ENCODE results near the gene RASGRP3. TPM values are rescaled to one million over a fixed set of nuclear protein-coding genes. Genes with fewer than 3 reads are reported as not detected.

The RASGRP3 gene
- total RNA-seq, 1 experiment from 2014 or later = 41.5 TPM

DNA sequence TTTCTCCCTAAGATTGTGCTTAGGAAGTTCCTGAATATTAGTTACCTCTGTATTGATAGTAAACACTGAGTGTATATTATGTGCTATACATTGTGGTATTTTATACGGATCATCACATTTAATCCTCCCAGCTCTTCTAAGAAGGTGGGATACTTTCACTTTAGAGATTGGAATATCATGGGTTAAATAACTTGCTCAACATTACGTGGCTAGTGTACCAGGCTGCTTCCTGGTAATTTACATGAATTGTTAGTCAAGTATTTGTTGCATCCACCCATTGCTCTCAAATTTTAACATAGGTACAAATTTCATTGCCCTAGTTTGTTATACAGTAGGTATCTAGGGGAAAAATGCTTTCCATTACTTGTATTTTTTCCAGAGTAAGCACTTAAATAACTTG lies 101.2 kb downstream of the RASGRP3 start:
- DNase-seq (ENCODE audit: low spot score) = peak; percentile 16

DNA sequence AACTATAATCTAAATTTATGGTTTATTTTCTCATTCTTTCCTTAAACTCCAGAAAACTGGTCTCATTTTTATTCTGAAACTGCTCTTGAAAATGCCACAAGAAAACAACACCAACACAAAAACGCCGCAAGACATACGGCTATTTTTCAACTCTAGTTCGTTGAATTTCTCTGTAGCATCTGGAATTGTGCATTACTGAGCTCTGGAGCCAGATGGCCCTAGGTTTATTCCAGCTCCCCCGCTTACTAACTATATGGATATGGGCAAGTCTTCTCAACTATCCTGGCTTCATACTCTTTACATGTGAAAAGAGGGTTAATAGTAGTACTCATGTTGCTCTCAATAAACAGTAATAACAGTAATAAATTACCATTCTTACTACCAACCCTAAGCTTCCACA lies 102.8 kb downstream of the RASGRP3 start:
- DNase-seq (ENCODE audit: low spot score) = no peak

DNA sequence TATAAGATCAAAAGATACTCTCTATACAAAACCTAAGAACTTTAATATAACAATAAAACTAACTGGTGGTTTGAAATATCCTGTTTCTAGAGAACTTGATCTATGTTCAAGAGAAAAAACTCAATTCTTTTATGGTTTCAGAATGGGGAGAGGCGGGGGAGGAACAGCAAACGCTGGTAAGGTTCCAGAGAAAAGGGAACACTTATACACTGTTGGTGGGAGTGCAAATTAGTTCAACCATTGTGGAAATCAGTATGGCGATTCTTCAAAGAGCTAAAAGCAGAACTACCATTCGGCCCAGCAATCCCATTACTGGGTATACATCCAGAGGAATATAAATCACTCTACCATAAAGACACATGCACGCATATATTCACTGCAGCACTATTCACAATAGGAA lies 105.4 kb downstream of the RASGRP3 start:
- DNase-seq (ENCODE audit: low spot score) = no peak

DNA sequence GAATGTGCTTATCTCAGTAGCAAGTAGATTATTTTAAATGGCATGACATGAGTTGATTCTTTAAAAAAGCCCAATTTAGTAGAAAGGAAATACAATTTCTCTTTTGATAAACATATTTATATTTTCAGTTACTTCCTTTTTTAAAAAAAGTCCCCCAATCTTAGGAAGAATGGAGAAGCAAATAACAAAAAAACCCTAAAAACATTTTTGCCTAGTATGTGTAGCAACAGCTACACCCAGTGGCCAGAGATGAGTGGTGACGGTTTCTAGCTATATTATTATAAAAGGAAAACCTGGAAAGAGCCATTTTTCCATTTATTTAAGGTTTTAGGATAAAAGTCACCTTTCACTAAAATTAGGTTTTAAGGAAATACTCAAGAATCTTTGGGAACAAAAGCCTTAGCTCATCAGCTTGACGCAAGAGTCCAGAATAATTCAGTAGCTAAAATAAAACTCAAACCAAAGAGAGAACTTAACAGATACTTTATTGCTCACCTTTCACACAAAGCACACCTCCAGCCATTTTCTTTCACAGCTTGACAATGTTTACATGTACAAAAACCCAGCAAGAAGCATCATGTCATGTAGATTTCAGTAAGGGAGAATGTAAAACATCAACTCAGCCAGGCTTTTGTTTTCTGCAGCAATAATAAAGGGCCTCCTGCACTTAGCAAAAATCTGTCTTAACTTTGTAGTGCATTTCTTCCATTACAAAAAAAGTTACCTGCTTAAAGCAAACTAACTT lies 106.9 kb downstream of the RASGRP3 start:
- DNase-seq (ENCODE audit: low spot score) = peak; percentile 17

DNA sequence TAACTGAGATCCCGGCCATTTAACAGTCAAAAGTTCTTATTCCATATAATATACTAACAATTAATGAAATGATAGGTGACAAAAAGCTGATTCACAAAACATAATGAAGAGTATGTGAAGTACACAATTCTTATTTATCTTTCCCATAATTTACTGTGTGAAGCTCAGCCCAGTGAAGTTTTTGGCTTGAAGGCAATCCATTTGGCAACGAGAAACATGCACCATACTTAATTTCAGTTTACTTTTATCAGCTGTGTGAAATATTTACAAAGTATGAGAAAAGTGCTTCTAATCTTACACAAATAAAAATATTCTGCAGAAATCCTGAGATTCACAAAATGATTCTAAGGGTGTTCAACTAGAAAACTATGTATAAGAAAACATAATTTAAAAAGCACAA lies 110.3 kb downstream of the RASGRP3 start:
- no peak for DNase-seq (ENCODE audit: low spot score)

DNA sequence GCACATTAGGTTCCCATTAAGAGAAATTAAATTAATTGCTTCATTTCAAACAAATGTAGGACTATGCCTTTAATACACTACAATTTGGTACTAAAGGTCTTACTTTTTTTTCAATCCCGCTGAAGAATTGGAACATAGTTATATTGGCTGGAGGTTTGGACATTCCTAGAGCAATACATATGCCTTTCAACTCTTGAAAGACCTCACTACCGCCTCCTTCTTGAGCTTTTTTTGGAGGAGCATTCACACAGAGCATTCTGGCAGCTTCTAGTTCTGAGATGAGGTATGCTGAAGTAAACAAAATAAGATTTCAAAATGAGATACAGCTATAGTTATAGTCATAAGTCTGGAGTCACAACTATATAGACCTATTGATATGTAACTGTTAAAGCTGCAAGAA lies 111.8 kb downstream of the RASGRP3 start:
- no peak for DNase-seq (ENCODE audit: low spot score)

DNA sequence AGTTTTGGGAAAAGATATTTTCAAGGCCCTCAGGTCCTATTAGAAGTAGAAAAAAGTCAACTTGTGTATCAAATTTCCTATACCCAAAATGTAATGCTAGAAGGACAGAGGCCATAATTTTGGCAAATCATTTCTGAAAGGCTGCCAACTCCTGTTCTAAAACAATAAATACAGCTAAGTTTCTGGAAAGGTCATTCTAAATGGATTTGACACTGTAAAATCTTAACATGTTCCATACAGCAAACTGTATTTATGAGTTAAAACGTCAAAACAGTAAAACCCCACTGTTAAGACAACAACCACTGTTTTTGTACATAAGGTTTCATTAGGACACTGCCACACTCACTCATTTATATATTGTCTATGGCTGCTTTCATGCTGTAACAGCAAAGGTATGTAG lies 113.0 kb downstream of the RASGRP3 start:
- no peak for DNase-seq (ENCODE audit: low spot score)

DNA sequence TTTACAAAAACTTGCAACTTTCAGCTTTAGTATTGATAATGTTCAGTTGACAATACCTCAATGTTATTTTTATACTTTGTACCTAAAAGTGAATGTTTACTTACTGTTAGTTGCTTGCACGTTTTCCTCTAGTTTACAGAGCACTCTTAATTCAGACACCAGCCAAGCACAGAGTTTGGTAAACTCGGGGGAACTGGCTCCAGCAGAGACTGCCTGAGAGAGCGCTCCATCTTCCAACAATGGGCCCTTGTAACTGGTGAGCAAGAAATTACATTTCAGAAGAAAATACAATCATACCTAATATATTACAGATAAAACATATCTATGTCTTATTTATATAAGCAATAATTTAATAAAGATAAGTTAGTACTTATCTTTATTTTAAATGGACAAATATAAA lies 118.9 kb downstream of the RASGRP3 start:
- DNase-seq (ENCODE audit: low spot score) = no peak

DNA sequence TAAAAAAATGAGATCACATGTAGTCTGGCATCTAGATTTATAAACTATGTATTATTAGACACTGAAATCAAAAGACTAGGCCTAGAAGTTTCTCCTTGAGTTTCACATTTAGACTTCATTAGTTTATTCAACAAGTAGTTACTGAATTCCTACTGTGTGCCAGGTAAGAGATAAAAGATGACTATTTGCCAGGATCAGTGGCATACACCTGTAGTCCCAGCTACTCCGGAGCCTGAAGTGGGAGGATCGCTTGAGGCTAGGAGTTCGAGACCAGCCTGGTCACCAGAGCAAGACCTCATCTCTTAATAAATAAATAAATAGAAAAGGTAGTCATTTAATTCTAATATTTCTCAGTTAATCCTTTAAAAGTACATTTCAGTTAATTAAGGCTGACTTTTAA lies 120.6 kb downstream of the RASGRP3 start:
- DNase-seq (ENCODE audit: low spot score) = no peak

DNA sequence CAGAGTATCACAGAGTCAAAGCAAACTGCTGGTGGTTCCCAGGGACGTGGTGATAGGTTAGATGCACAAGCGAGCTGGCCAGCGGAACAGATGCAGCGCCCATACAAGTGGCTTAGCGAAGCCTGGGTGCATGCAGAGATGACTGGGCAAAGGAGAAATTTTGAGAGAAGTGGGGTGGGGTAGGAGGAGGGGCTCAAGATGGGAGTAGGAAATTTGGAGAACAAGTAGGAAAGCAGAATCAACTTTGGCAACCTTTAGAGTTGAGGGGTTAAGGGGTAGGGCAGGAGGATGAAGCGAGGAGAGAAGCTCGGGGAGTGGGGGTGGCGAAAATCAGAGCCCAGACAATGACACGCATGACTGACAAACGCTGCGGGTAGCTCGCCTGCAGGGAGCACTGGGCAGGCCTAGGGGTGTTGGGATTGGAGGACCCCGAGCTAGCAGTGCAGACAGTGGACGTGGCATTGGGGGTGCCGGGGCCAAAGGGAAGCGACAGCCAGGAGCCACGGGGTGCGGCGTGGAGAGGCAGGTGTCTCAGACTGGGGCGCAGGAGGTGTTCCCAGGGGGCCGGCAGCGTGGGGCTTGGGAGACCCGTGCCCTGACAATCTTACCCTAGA lies 122.2 kb downstream of the RASGRP3 start:
- DNase-seq (ENCODE audit: low spot score) = peak; percentile 35

DNA sequence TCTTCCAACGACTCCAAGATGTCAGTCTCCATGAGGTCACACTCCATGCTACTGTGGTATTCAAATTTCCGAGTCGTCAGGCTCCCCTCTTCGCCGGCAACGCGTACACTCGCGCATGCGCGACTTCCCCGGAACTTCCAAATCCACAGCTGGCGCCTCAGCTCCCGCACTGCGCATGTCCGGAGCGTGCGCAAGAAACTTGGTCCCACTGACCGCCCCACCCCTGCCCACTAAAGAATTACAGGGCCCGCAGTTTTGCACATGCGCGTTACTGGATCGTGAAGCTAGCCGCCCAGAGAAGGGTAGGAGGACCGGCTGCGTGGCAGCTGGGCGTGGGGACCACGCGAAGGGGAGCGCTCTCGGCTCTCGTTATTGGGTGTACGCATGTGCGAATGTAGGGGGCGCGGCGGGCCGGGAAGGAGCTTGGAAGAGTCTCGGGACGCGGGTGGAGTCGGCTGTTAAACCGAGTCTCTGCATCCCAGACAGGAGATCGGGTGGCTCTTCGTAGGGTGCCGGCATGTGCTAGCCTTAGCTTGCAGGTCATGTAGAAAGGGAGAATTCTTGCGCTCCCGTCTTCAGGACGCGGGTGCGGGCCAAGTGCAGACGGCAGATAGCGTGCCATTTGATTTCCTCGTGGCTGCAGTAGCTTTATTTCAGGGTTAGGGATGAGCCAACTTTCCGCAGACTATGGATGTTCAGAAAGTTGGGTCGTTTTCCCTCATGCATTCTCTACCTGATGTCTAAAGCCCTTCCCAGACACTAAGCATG lies 122.9 kb downstream of the RASGRP3 start, which contains the start of gene FAM98A:
Gene FAM98A (minus strand): TSS at position 125 of the 768 bp plus-strand sequence. CDS start 78 bp downstream, at position 47.
- DNase-seq (ENCODE audit: low spot score) = peak; percentile 99

DNA sequence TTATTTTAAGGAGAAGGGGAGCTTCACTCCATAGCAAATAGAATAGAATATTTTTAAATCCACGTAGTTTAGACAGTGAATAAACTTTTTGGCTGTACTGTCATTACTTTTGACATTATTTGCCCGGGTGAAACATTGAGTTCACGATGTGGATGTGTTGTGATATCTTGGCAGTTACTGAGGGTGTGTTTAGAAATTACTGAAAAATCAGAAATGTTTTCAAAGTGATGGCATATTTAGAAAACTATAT lies 123.4 kb downstream of the RASGRP3 start:
- DNase-seq (ENCODE audit: low spot score) = no peak

DNA sequence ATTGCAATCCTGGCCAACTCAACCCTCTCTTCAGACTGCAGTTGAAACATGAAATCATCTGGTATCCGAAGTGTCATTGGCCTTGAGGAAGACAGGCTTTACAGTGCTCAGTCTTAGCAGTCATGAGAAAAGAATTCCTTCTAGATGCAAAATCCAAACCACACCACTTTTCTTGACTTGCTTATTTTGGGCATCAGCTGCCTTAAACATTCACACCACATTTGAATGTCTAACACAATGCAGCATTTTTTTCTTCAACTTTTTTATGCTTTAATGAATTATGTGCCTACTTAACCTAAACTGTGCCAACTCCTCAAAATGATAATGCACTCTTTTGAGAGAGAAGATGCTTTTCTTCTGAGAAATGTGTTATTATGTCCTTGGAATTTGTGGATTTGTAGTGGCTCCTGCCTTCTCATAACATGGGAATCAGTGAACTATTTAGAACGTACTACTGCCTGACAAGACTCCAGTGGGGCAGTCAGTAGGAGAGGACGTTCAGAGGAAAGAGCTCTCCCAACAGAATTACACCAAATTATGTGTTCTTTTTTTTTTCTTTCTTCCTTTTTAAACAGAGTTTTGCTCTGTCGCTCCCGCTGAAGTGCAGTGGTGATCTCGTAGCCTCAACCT lies 125.9 kb downstream of the RASGRP3 start:
- no peak for DNase-seq (ENCODE audit: low spot score)

DNA sequence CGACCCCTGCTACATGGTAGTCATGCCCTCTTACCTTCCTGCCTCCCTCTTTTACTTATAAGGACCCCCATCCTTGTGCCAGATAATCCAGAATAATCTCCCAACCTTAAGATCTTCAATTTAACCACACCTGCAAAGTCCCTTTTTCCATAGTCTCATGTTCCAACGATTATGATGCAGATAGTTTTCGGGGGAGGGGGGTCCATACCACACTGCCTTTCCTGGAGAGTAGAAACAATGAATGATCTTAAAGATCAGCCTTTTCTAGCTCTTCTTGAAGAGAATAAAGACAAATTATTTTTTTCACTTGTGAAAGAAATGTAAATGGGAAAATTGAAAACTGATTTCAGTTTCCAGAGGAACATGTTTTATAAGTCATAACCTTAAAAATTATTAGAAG lies 127.0 kb downstream of the RASGRP3 start:
- DNase-seq (ENCODE audit: low spot score) = no peak

DNA sequence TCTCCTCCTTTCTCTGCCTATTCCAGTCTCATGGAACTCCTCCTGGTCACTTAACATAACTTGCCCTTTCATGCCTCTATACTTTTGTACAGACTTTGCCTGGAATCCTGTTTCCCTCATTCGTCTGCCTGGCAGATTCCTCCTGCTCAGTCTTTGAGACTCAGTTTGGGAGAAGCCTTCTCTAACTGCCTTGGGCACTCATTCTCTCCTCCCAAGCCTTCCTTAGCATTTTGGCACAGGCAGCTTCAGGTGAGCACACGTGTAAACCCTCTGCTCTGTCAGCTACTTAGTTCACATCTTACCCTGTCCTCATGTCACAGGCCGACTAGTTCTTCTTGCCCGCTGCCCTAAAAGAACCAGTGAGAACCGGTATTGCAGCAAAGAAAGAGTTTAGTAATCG lies 128.6 kb downstream of the RASGRP3 start:
- no peak for DNase-seq (ENCODE audit: low spot score)

DNA sequence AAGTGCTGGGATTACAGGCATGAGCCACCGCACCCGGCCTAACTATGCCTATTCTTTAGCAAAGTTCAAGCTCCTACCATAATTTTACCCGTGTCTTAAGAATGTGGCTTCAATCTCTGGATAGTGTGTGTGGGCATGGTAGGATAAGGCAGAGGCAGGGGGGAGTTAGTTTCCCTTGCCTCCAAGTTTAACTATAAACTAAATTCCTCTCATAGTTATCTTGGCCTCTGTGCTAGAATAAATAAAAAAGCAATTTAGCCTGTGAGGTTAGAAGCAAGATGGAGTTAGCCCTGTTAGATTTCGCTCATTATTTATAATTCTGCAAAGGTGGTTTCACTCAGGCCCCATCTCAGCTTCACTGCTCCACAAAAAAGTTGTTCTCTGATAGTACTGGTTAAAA lies 129.7 kb downstream of the RASGRP3 start:
- DNase-seq (ENCODE audit: low spot score) = no peak

DNA sequence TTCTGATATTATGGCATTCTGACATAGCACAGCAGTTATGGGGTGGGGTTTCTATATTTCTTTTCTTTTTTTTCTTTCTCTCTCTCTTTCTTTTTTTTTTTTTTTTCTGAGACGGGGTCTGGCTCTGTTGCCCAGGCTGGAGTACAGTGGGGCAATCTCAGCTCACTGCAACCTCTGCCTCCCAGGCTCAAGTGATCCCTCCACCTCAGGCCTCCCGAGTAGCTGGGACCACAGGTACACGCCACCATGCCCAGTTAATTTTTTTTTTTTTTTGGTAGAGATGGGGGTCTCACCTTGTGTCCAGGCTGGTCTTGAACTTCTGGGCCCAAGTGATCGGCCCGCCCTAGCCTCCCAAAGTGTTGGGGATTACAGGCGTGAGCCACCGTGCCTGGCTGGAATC lies 130.2 kb downstream of the RASGRP3 start:
- DNase-seq (ENCODE audit: low spot score) = no peak

DNA sequence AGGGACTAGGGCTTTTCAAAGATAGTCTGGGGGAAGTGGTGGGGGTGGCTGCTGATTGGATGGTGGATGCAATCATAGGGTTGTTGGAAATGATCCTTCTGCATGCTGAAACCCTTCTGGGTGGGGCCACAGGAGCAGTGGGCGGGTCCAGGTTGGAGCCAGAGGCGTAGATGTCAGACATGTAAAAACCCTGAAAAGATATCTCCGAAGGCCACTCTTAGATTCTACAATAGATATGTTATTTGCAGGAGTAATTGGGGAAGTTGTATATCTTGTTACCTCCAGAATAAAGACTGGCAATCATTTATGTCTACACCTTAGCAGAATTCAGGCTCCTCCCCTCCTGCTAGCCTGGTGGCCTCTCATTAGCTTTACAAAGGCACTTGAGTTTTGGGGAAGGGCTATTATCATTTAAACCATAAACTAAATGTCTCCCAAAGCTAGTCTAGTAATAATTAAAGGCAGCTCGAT lies 130.8 kb downstream of the RASGRP3 start:
- DNase-seq (ENCODE audit: low spot score) = no peak

DNA sequence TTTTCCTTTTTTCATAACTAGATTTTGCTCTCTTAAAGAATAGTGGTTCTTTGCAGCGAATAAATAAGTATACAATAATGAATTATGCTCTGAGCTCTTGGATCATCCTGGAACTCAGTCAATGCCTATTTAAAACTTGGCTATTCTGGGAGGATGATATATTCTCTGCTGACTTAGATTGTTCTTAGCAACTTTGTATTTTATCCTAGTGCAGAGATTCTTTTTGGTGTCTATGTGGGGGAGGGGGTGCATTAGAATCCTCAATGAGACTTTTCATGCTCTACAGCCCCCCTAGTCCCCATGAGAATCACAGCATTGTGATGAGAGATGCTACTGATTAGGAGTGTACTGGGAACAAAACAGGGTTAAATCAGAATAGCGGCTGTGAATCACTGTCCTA lies 131.5 kb downstream of the RASGRP3 start:
- DNase-seq (ENCODE audit: low spot score) = no peak

DNA sequence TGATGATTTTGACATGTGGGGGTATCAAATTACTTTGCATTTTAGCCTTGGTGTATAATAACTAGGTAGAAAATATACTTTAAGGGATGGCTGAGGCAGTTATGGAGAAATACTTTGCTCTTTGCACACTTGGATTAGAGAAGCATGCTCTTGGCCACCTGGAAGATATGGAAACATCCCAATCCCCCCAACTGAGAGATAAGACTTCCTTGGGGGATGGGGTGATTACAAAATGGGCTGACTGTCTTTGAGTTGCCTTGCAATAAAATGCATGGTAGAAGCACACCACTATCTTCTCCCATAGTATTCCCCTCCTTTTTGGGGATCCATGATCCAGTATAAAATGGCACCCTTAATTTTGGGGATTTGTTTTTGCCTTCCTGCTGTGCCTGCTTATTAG lies 137.7 kb downstream of the RASGRP3 start:
- DNase-seq (ENCODE audit: low spot score) = no peak

Measured in A172 (cell line).